ENCODE measurements around the gene SCYGR5.

The SCYGR5 gene

DNA sequence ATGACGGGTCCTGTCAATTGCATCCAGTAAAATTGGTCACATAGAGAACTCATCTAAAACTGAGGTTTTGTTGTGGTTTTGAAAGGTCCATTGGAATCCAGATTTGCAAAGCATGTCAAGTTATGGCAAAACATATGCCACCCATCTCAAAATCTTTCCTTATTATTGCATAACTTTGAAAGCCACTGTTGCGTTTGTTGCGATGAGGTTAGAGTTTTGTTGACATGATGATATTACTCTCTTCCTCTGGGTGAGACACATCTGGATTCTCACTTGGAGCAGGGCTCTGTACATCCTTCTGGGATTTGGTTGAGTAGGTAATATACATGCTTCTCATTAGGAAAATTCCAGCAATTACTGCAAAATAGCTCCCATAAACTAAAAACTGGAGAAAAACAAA lies 20.6 kb downstream of the SCYGR5 start:
- H3K4me3 Mint-ChIP-seq: no peak overlapping the region
- ATAC-seq (replicated peaks; ENCODE audit: extremely low read depth, poor library complexity, severe bottlenecking) (no peak), DNase-seq (ENCODE audit: low spot score in 2 of 2) (no peak)
- no peaks in the 10 kb centered on the region for H3K4me1 Mint-ChIP-seq
- H3K9me3 Mint-ChIP-seq: no peaks in the 10 kb centered on the region
- H3K27ac Mint-ChIP-seq (ENCODE audit: low read depth): no peak overlapping the region
- peaks cover 65% of the 10 kb centered on the region for H3K27me3 Mint-ChIP-seq
- no peaks in the 10 kb centered on the region for H3K36me3 Mint-ChIP-seq (ENCODE audit: insufficient read depth)

DNA sequence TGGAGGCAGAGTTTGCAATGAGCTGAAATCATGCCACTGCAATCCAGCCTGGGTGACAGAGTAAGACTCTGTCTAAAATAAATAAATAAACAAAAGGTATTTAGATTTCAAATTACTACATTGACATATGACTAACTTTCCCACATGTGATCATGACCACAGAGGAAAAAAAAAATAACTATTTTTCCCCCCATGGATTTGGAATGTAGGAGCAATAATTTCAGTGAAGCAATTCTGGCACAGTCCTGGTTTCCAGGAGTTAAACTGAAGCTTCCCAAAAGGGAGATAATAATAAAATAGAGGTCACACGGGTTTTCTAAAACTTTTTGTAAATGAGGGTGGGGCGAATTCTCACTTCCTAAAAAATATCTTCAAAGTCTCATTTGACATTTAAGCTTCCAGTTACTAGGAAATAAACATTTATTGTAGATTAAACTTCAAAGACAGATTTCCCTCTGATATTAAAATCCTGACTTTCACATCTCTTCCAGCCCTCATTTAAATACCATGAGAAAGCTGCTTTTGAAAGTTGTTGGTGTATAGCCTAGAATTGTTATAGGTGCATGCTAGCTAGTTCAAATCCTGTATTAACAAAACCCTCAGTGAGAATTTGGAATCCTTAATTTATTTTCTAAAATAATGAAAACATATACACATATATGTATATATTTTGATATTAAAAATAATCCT lies 30.5 kb downstream of the SCYGR5 start:
- DNase-seq (ENCODE audit: low spot score in 2 of 2) (no peak), ATAC-seq (replicated peaks; ENCODE audit: extremely low read depth, poor library complexity, severe bottlenecking) (no peak)
- no peaks in the 10 kb centered on the region for H3K4me1 Mint-ChIP-seq
- H3K4me3 Mint-ChIP-seq: no peak overlapping the region
- H3K27ac Mint-ChIP-seq (ENCODE audit: low read depth): no peak overlapping the region
- peaks cover 30% of the 10 kb centered on the region for H3K27me3 Mint-ChIP-seq
- H3K36me3 Mint-ChIP-seq (ENCODE audit: insufficient read depth): no peaks in the 10 kb centered on the region
- H3K9me3 Mint-ChIP-seq: no peaks in the 10 kb centered on the region

DNA sequence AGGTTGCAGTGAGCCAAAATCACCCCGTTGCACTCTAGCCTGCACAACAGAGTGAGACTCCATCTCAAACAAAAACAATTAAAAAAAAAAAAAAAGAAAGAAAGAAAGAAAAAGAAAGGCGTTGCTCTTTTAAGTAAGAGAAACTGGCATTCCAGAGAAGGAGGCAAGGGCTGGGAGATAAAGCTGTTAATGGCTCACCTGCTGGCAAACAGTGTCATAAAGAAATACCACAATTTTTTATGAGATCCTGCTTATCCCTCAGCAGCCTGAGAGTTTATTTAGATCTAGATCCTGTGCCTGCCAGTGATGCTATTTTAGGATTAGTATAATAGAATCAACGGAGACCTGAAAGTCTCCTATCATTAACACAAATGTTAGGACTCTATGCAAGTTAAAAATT lies 35.0 kb downstream of the SCYGR5 start:
- no peak overlapping the region for H3K27ac Mint-ChIP-seq (ENCODE audit: low read depth)
- no peaks in the 10 kb centered on the region for H3K36me3 Mint-ChIP-seq (ENCODE audit: insufficient read depth)
- H3K27me3 Mint-ChIP-seq: peaks cover 41% of the 10 kb centered on the region
- H3K9me3 Mint-ChIP-seq: no peaks in the 10 kb centered on the region
- ATAC-seq (replicated peaks; ENCODE audit: extremely low read depth, poor library complexity, severe bottlenecking): no peak
- no peak for DNase-seq (ENCODE audit: low spot score in 2 of 2)
- no peak overlapping the region for H3K4me3 Mint-ChIP-seq
- no peaks in the 10 kb centered on the region for H3K4me1 Mint-ChIP-seq

DNA sequence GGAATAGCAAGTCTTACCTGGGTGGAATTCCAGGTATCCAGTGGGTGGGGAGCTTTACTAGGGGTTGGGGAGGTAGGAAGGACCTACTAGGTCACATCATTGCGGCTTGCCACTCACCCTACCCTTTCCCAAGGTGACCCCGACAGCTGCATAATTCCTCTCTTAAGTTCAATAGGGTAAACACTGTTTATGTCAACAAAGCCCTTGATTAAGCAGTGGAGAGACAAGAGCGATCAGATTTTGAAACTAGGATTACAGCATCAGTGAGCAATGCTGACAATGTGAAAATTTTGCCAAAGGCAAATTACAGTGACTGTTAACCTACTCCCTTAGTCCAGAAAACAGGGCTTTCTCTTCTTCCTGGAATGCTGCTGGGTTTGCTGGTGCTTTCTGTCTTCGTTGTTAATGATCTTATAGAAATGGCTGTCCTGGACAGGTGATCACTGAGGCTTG lies 36.7 kb downstream of the SCYGR5 start:
- H3K4me1 Mint-ChIP-seq: no peaks in the 10 kb centered on the region

DNA sequence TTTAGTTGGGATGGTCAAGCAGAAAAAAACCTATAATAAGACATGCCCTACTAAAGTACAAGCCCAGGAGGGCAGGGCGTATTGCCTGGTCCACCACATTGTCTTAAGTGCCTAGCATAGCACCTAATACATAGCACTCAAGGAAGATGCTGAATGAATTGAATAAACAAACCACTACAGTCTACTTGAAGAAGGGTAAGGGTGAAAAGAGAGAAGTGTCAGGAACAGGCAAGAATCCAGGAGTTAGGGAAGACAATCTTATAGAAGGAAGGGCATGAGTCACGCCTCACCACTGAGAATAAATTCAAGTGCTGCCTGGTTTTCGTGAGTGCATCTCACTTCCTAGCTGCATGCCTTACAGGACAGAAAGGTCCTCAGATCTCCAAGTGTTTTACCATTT lies 37.4 kb downstream of the SCYGR5 start:
- peaks cover 39% of the 10 kb centered on the region for H3K27me3 Mint-ChIP-seq
- no peaks in the 10 kb centered on the region for H3K9me3 Mint-ChIP-seq
- no peaks in the 10 kb centered on the region for H3K4me1 Mint-ChIP-seq
- H3K36me3 Mint-ChIP-seq (ENCODE audit: insufficient read depth): no peaks in the 10 kb centered on the region
- no peak overlapping the region for H3K4me3 Mint-ChIP-seq
- no peak overlapping the region for H3K27ac Mint-ChIP-seq (ENCODE audit: low read depth)
- DNase-seq (ENCODE audit: low spot score in 2 of 2) (no peak), ATAC-seq (replicated peaks; ENCODE audit: extremely low read depth, poor library complexity, severe bottlenecking) (no peak)

More for the DNA sequence above, 36.7 kb downstream of the SCYGR5 start:
- Mint-ChIP-seq H3K27me3 (peaks cover 41% of the 10 kb centered on the region), H3K27ac (ENCODE audit: low read depth) (no peak overlapping the region), H3K9me3 (no peaks in the 10 kb centered on the region), H3K36me3 (ENCODE audit: insufficient read depth) (no peaks in the 10 kb centered on the region), H3K4me3 (no peak overlapping the region)
- DNase-seq (ENCODE audit: low spot score in 2 of 2) (no peak), ATAC-seq (replicated peaks; ENCODE audit: extremely low read depth, poor library complexity, severe bottlenecking) (no peak)

DNA sequence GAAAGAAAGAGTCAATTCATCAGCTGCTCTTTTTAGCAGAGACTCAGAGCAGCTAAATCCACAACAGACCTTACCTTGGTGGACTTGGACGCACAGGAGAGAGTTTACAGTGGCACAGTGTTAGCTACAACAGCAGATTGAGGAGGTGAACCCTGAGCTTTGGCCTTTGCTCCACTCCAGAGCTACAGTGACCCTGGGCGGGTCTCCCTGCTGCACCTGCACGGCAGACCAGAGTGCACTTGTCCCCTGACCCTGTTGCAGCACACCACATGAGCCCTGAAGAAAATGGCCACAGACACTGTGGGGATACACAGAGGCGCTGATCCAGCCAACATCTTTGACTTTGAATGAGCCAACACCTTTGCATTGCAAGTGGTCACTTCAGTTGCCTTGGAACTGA lies 40.3 kb downstream of the SCYGR5 start:
- H3K36me3 Mint-ChIP-seq (ENCODE audit: insufficient read depth): no peaks in the 10 kb centered on the region
- H3K4me3 Mint-ChIP-seq: no peak overlapping the region
- no peak overlapping the region for H3K27ac Mint-ChIP-seq (ENCODE audit: low read depth)
- ATAC-seq (replicated peaks; ENCODE audit: extremely low read depth, poor library complexity, severe bottlenecking) (no peak), DNase-seq (ENCODE audit: low spot score in 2 of 2) (no peak)
- no peaks in the 10 kb centered on the region for H3K9me3 Mint-ChIP-seq
- H3K27me3 Mint-ChIP-seq: peaks cover 40% of the 10 kb centered on the region
- no peaks in the 10 kb centered on the region for H3K4me1 Mint-ChIP-seq

DNA sequence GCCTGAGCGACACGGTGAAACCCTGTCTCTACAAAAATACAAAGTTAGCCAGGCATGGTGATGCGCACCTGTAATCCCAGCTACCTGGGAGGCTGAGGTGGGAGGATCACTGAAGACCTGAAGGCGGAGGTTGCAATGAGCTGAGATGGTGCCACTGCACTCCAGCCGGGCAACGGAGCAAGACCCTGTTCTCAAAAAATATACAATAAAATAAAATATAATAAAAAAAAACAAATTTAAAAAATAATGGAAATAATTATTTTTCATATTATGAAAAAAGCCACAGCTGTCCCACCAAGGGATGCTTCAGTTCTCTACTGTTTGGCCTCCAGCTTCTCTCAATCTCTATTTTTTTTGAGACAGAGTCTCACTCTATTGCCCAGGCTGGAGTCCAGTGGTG lies 40.8 kb downstream of the SCYGR5 start:
- Mint-ChIP-seq H3K27me3 (peaks cover 35% of the 10 kb centered on the region), H3K36me3 (ENCODE audit: insufficient read depth) (no peaks in the 10 kb centered on the region), H3K4me3 (no peak overlapping the region), H3K27ac (ENCODE audit: low read depth) (no peak overlapping the region), H3K9me3 (no peaks in the 10 kb centered on the region), H3K4me1 (no peaks in the 10 kb centered on the region)
- ATAC-seq (replicated peaks; ENCODE audit: extremely low read depth, poor library complexity, severe bottlenecking): no peak
- DNase-seq (ENCODE audit: low spot score in 2 of 2): no peak

DNA sequence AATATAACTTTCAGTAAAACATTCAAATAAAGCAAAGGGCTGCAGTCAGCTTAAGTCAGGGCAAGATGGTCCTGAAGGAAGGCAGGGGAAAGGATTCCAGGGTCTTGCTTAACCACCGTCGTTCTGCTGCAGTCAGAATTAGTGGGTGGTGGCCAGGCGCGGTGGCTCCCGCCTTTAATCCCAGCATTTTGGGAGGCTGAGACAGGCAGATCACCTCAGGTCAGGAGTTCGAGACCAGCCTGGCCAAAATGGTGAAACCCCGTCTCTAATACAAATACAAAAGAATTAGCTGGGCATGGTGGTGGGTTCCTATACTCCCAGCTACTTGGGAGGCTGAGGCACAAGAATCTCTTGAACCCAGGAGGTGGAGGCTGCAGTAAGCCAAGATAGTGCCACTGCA lies 44.4 kb downstream of the SCYGR5 start:
- DNase-seq (ENCODE audit: low spot score in 2 of 2) (no peak), ATAC-seq (replicated peaks; ENCODE audit: extremely low read depth, poor library complexity, severe bottlenecking) (no peak)
- H3K27me3 Mint-ChIP-seq: peaks cover 16% of the 10 kb centered on the region
- no peak overlapping the region for H3K27ac Mint-ChIP-seq (ENCODE audit: low read depth)
- H3K9me3 Mint-ChIP-seq: no peaks in the 10 kb centered on the region
- no peaks in the 10 kb centered on the region for H3K4me1 Mint-ChIP-seq
- no peak overlapping the region for H3K4me3 Mint-ChIP-seq
- H3K36me3 Mint-ChIP-seq (ENCODE audit: insufficient read depth): no peaks in the 10 kb centered on the region

DNA sequence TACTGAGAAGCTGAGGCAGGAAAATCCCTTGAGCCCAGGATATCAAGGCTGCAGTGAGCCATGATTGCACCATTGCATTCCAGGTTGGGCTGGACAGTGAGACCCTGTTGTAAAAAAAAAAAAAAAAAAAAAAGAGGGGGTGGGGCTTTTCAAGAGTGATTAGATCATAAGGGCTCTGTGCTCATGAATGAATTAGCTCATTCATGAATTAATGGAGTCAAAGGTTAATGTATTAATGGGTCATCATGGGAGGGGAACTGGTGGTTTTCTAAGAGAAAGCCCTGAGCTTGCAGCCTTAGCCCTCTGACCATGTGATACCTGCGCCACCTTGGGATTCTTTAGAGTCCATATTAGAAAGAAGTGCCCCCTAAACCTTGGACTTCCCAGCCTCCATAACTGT lies 46.7 kb downstream of the SCYGR5 start:
- Mint-ChIP-seq H3K4me3 (no peak overlapping the region), H3K9me3 (no peaks in the 10 kb centered on the region), H3K36me3 (ENCODE audit: insufficient read depth) (no peaks in the 10 kb centered on the region), H3K27ac (ENCODE audit: low read depth) (no peak overlapping the region), H3K4me1 (no peaks in the 10 kb centered on the region), H3K27me3 (peaks cover 20% of the 10 kb centered on the region)
- ATAC-seq (replicated peaks; ENCODE audit: extremely low read depth, poor library complexity, severe bottlenecking) (no peak), DNase-seq (ENCODE audit: low spot score in 2 of 2) (no peak)

DNA sequence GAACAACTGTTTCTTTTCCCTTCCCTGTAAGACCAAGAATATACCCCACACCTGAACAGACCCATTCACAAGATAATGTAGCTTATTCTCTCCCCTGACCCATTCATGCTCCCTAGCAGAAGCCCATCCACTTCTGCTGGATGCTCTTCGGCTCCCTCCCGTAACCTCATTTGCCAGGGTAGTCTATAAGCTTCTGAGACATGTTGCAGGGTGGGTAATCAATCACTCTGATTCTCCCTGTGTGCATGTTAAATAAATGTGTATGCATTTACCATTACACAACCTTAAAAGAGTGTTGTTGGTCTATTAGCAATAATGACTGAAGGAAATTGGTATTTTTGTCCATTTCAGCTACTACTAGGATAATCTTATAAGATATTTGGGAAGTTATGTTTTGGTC lies 49.9 kb downstream of the SCYGR5 start:
- no peaks in the 10 kb centered on the region for H3K4me1 Mint-ChIP-seq
- peaks cover 19% of the 10 kb centered on the region for H3K27me3 Mint-ChIP-seq
- H3K36me3 Mint-ChIP-seq (ENCODE audit: insufficient read depth): no peaks in the 10 kb centered on the region
- no peak for DNase-seq (ENCODE audit: low spot score in 2 of 2)
- ATAC-seq (replicated peaks; ENCODE audit: extremely low read depth, poor library complexity, severe bottlenecking): no peak
- no peaks in the 10 kb centered on the region for H3K9me3 Mint-ChIP-seq
- H3K4me3 Mint-ChIP-seq: no peak overlapping the region
- no peak overlapping the region for H3K27ac Mint-ChIP-seq (ENCODE audit: low read depth)

Measured in central memory CD8-positive, alpha-beta T cell (primary cell).